Measurements from ENCODE around the gene IFNA13.

DNA sequence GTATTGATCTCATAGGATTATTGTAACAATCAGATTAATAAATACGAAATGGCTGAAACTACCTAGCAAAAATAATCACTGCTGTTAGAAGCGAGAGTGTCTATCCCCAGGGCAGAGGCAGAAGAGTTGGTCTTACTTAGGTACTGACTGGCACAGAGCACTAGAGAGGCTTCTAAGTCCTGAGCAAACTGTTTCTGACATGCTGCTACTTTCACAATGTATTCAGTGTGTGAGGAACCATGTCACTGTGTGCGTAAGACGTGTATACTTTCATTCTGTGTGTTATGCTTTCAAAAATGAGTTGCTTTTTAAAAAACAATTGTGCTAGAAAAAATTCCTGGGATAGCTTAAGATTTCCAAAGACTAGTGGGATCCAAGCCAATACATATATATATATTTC lies 27.1 kb downstream of the IFNA13 start:
- TF ChIP-seq YY1 (IDR thresholded peaks at IDR 0.05; ENCODE audit: insufficient read depth, insufficient read length) = no peak
- no peak for TF ChIP-seq ZNF274 (IDR thresholded peaks at IDR 0.05; ENCODE audit: low read depth, low read length)
